ENCODE data around the gene ATXN2L. TPM values are rescaled to one million over a fixed set of nuclear protein-coding genes. Genes with fewer than 3 reads are reported as not detected.

ATXN2L gene
- total and polyA plus RNA-seq, 2 experiments from 2014 or later, result 134 to 192 TPM

- no peak overlapping the region for H3K4me2 ChIP-seq
- peaks cover 7% of the 10 kb centered on the region; the same call in 1 of the 2 replicates for H3K4me1 ChIP-seq (ENCODE audit: insufficient read depth)
- 0 out of 2 replicates have a peak, but pooled peaks cover 4% of the 10 kb centered on the region for H3F3A ChIP-seq (replicated peaks; ENCODE audit: low read depth)
These were observed 36.5 kb downstream of the ATXN2L start for GRCh38 chr16:28859326-28859725.

GRCh38 chr16:28863929-28864793 lies 41.4 kb downstream of the ATXN2L start:
- Histone ChIP-seq H3K9me2 (ENCODE audit: insufficient read depth) (no peaks in the 10 kb centered on the region), H4K20me1 (replicated peaks; ENCODE audit: insufficient read depth) (peaks cover 10% of the 10 kb centered on the region), H2AFZ (peak overlapping the region; percentile 87), H3K27me3 (ENCODE audit: insufficient read depth) (no peaks in the 10 kb centered on the region), H3K4me1 (ENCODE audit: insufficient read depth) (peaks cover 20% of the 10 kb centered on the region; the same call in 1 of the 2 replicates), H3K4me2 (peak overlapping the region; percentile 95), H3F3A (replicated peaks; ENCODE audit: low read depth) (no peaks in the 10 kb centered on the region), H3K36me3 (ENCODE audit: insufficient read depth) (no peaks in the 10 kb centered on the region; the same call in 1 of the 2 replicates), H3K4me3 (peak overlapping the region; percentile 97), H3K27ac (ENCODE audit: low read depth) (0 out of 2 replicates have a peak overlapping the region, but pooled peaks have one; percentile 78), H3K79me2 (replicated peaks; ENCODE audit: insufficient read depth) (peaks cover 27% of the 10 kb centered on the region)
- H3K36me3 Mint-ChIP-seq (ENCODE audit: low read depth), result peaks cover 18% of the 10 kb centered on the region
- ATAC-seq (peak; percentile 31), DNase-seq (ENCODE audit: low spot score) (peak; percentile 30)
- H3K4me3 Mint-ChIP-seq, result peak overlapping the region; percentile 97
- H3K27me3 Mint-ChIP-seq (ENCODE audit: insufficient read depth, low read depth, poor library complexity), result peaks cover 16% of the 10 kb centered on the region
- H3K27ac Mint-ChIP-seq, result peak overlapping the region; percentile 81; the same call in 1 of the 2 replicates
- no peaks in the 10 kb centered on the region for H3K9me3 Mint-ChIP-seq
- H3K4me1 Mint-ChIP-seq, result peaks cover 16% of the 10 kb centered on the region
- TF ChIP-seq POLR2AphosphoS5 (IDR thresholded peaks at IDR 0.05; ENCODE audit: low read depth) (peak; percentile 27; the same call in 1 of the 2 replicates), ETS1 (IDR thresholded peaks at IDR 0.05) (no peak), NANOG (IDR thresholded peaks at IDR 0.05; ENCODE audit: borderline replicate concordance) (no peak)

More at GRCh38 chr16:28859326-28859725, 36.5 kb downstream of the ATXN2L start:
- H3K27ac Mint-ChIP-seq, result no peak overlapping the region
- no peak overlapping the region for H2AFZ ChIP-seq
- H3K36me3 ChIP-seq (ENCODE audit: insufficient read depth), result no peaks in the 10 kb centered on the region
- no peak overlapping the region for H3K4me3 Mint-ChIP-seq
- TF ChIP-seq JUNB (IDR thresholded peaks at IDR 0.05; ENCODE audit: unreplicated experiment), result no peak
- TF ChIP-seq REST (IDR thresholded peaks at IDR 0.05; ENCODE audit: unreplicated experiment), result no peak
- H3K27me3 ChIP-seq (ENCODE audit: insufficient read depth), result no peaks in the 10 kb centered on the region
- ATAC-seq (no peak), DNase-seq (ENCODE audit: low spot score) (no peak)
- H3K9me2 ChIP-seq (ENCODE audit: insufficient read depth), result no peaks in the 10 kb centered on the region
- no peak overlapping the region for H3K27ac ChIP-seq (ENCODE audit: low read depth)
- no peaks in the 10 kb centered on the region for H4K20me1 ChIP-seq (replicated peaks; ENCODE audit: insufficient read depth)
- no peaks in the 10 kb centered on the region for H3K9me3 Mint-ChIP-seq
- no peak overlapping the region for H3K4me3 ChIP-seq
- H3K79me2 ChIP-seq (replicated peaks; ENCODE audit: insufficient read depth), result peaks cover 14% of the 10 kb centered on the region
- H3K36me3 Mint-ChIP-seq (ENCODE audit: low read depth), result peaks cover 2% of the 10 kb centered on the region; the same call in 1 of the 3 replicates
- H3K27me3 Mint-ChIP-seq (ENCODE audit: insufficient read depth, low read depth, poor library complexity), result peaks cover 14% of the 10 kb centered on the region
- peaks cover 4% of the 10 kb centered on the region; the same call in 2 of the 3 replicates for H3K4me1 Mint-ChIP-seq

All from GM23338 (cell line).